Brain microvascular endothelial cell (primary cell): ENCODE data around the gene SNX17.
"Not testable (repeated sequence)": the region's sequence is repeated elsewhere in the genome, so short reads cannot be mapped to it uniquely, and the experiment has no call there.

Source experiments
- DNase-seq: peaks from one replicate; pipeline ENCODE4 v3.0.0-alpha.2; 2020
- H3K27ac ChIP-seq: fragments of 250-450 bp; sonication (Bioruptor Pico); 2 replicates; pipeline ENCODE4 v1.5.1; 2020; ENCODE audit warnings: mild to moderate bottlenecking, moderate library complexity
- H3K27me3 ChIP-seq: fragments of 250-450 bp; sonication (Bioruptor Pico); replicated peaks from 2 replicates; pipeline ENCODE4 v1.5.1; 2020; ENCODE audit warnings: mild to moderate bottlenecking
- H3K36me3 ChIP-seq: fragments of 250-450 bp; sonication (Bioruptor Pico); replicated peaks from 2 replicates; pipeline ENCODE4 v1.5.1; 2020; ENCODE audit warnings: mild to moderate bottlenecking
- H3K4me3 ChIP-seq: 2 replicates; pipeline ENCODE4 v1.5.1; 2011; ENCODE audit warnings: low read depth, mild to moderate bottlenecking, control low read depth, low read length, moderate library complexity
- CTCF ChIP-seq: IDR thresholded peaks from 2 replicates; pipeline ENCODE4 v1.5.1; 2011; ENCODE audit warnings: low read depth, mild to moderate bottlenecking, moderate library complexity, low read length, control low read depth, inconsistent platforms; ENCODE audit errors: missing control alignments
- in situ Hi-C: cut with HindIII; loops from 2 replicates; pipeline ENCODE4 v1.10.0; 2017; ENCODE audit warnings: low sequenced_read_pairs, low pct_ligation_motif_present

The SNX17 gene

DNA sequence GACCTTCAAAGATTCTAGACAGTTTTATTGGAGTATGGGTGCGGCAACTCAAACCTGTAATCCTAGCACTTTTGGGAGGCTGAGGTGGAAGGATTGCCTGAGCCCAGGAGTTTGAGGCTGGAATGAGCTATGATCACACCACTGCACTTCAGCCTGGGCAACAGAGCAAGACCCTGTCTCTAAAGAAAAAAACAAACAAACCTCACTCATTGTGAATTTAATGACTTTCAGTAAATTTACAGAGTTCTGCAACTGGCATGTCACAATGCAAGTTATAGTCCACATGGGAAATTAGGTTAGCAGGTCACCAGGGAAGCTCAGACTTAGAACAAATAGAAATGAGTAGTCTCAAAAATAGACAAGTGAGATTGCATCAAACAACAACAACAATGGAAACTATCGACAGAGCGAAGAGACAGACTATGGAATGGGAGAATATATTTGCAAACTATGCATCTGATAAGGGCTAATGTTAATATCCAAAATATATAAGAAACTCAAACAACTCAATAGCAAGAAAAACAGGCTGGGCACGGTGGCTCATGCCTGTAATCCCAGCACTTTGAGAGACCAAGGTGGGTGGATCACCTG, 51.3 kb downstream of the SNX17 start:
- in situ Hi-C loops: no loop called here
- no peak for DNase-seq
- no peak for TF ChIP-seq CTCF
- Histone ChIP-seq H3K4me3 (no peak overlapping the region), H3K36me3 (no peaks in the 10 kb centered on the region), H3K27ac (no peak overlapping the region), H3K27me3 (no peaks in the 10 kb centered on the region)

GRCh38 chr2:27422958-27423357, 52.5 kb downstream of the SNX17 start:
- in situ Hi-C loops: no loop called here

DNA sequence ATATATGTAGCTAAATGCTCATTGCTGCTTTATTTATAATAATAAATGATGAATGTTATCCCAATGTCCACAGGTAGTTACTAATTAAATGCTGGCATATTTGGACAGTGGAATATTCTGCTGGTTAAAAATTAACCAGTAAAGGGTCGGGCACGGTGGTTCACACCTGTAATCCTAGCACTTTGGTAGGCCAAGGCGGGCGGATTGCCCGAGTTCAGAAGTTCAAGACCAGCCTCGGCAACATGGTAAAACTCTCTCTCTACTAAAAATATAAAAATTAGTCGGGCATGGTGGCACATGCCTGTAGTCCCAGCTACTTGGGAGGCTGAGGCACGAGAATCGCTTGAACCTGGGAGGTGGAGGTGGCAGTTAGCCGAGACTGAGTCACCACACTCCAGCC, 54.6 kb downstream of the SNX17 start:
- H3K4me3 ChIP-seq, H3K36me3 ChIP-seq, in situ Hi-C loops, H3K27ac ChIP-seq, H3K27me3 ChIP-seq, DNase-seq: not testable (repeated sequence)

More at GRCh38 chr2:27422958-27423357, 52.5 kb downstream of the SNX17 start:
- Histone ChIP-seq H3K36me3 (no peaks in the 10 kb centered on the region), H3K27me3 (no peaks in the 10 kb centered on the region), H3K4me3 (no peak overlapping the region), H3K27ac (no peak overlapping the region)
- DNase-seq: no peak
- no peak for TF ChIP-seq CTCF
